ENCODE data around the gene ASB13.
"Not testable (repeated sequence)": the region's sequence is repeated elsewhere in the genome, so short reads cannot be mapped to it uniquely, and the experiment has no call there.

The ASB13 gene

GRCh38 chr10:5622186-5622960 lies 44.0 kb downstream of the ASB13 start:
- FAIRE-seq, result no peak

- FAIRE-seq, result not testable (repeated sequence)
Measured at GRCh38 chr10:5621371-5621770, 45.0 kb downstream of the ASB13 start.

GRCh38 chr10:5620966-5621365 lies 45.4 kb downstream of the ASB13 start:
- no peak for FAIRE-seq

- no peak for FAIRE-seq
Measured at GRCh38 chr10:5620223-5620721, 46.1 kb downstream of the ASB13 start.

- no peak for FAIRE-seq
Measured at GRCh38 chr10:5619362-5620211, 46.8 kb downstream of the ASB13 start.

- FAIRE-seq, result no peak
Measured at GRCh38 chr10:5618829-5619228, 47.6 kb downstream of the ASB13 start.

GRCh38 chr10:5618042-5618441 lies 48.4 kb downstream of the ASB13 start:
- no peak for FAIRE-seq

GRCh38 chr10:5617521-5617920 lies 48.9 kb downstream of the ASB13 start:
- no peak for FAIRE-seq

- FAIRE-seq, result no peak
Measured at GRCh38 chr10:5616836-5617235, 49.6 kb downstream of the ASB13 start.

- FAIRE-seq, result no peak
Measured at GRCh38 chr10:5616046-5616445, 50.3 kb downstream of the ASB13 start.

GRCh38 chr10:5615316-5615715 lies 51.1 kb downstream of the ASB13 start:
- no peak for FAIRE-seq

- no peak for FAIRE-seq
Measured at GRCh38 chr10:5614155-5614721, 52.2 kb downstream of the ASB13 start.

- no peak for FAIRE-seq
Measured at GRCh38 chr10:5613481-5614154, 52.8 kb downstream of the ASB13 start.

GRCh38 chr10:5611899-5612680 lies 54.3 kb downstream of the ASB13 start:
- no peak for FAIRE-seq

- FAIRE-seq, result no peak
Measured at GRCh38 chr10:5609952-5610616, 56.3 kb downstream of the ASB13 start.

- FAIRE-seq, result no peak
Measured at GRCh38 chr10:5608608-5609220, 57.7 kb downstream of the ASB13 start.

GRCh38 chr10:5607594-5607993 lies 58.8 kb downstream of the ASB13 start:
- no peak for FAIRE-seq

- FAIRE-seq, result no peak
Measured at GRCh38 chr10:5606864-5607263, 59.5 kb downstream of the ASB13 start.

GRCh38 chr10:5606321-5606720 lies 60.1 kb downstream of the ASB13 start:
- no peak for FAIRE-seq

- no peak for FAIRE-seq
Measured at GRCh38 chr10:5604961-5605360, 61.4 kb downstream of the ASB13 start.
